Peyer's patch (tissue), 4 donors: ENCODE measurements around the gene NHLRC4. TPM values are rescaled to one million over a fixed set of nuclear protein-coding genes. Genes with fewer than 3 reads are reported as not detected.

ENCODE experiments used
- DNase-seq, 3 donors: peaks; one replicate each; pipeline ENCODE4 v3.0.0-alpha.2; 2017 to 2019
- H3K27ac ChIP-seq, 4 donors: fragments of 200-600 bp; sonication (generic); one replicate each; pipeline ENCODE4 v1.5.1; 2016 to 2019
- H3K27me3 ChIP-seq, 2 donors: fragments of 200-600 bp; sonication (generic); one replicate each; pipeline ENCODE4 v1.5.1; 2019
- H3K36me3 ChIP-seq, 3 donors: fragments of 200-600 bp; sonication (generic); one replicate each; pipeline ENCODE4 v1.5.1; 2016 to 2019
- H3K4me1 ChIP-seq, 4 donors: fragments of 200-600 bp; sonication (generic); one replicate each; pipeline ENCODE4 v1.5.1; 2016 to 2019
- H3K4me3 ChIP-seq, 4 donors: fragments of 200-600 bp; sonication (generic); 1 replicate in 3 of 4; 2 replicates in 1 of 4; pipeline ENCODE4 v1.5.1; 2016 to 2019; ENCODE audit warnings: mild to moderate bottlenecking in 1 of 4
- H3K9me3 ChIP-seq, 4 donors: fragments of 200-600 bp; sonication (generic); one replicate each; pipeline ENCODE4 v1.5.1; 2016 to 2019; ENCODE audit warnings: mild to moderate bottlenecking in 1 of 4
- CTCF ChIP-seq, 6 experiments: fragments of 450-650 bp in 4 of 6; fragments of 200-600 bp in 2 of 6; sonication (generic) in 1 of 6; IDR thresholded peaks; one replicate each; pipeline ENCODE4 v1.5.1; 2017 to 2019; ENCODE audit warnings: antibody characterized with exemption in 6 of 6, mild to moderate bottlenecking in 3 of 6, moderate library complexity in 1 of 6
- POLR2A ChIP-seq, 2 donors: fragments of 450-650 bp; IDR thresholded peaks; one replicate each; pipeline ENCODE4 v1.5.1; 2017; ENCODE audit warnings: antibody characterized with exemption in 2 of 2, mild to moderate bottlenecking in 2 of 2, moderate library complexity in 2 of 2
- total RNA-seq, 4 donors: library from RNA; depleted of rRNA; stranded (reverse); fragments of >200 nt; gene quantifications; one replicate each; pipeline ENCODE4 v1.1.0, GENCODE V29; 2016

Gene NHLRC4
- total RNA-seq, 4 donors from 2014 or later, result 1.2 to 17.3 (median 1.5) TPM

GRCh38 chr16:552171-552570 is 14.6 kb upstream of the NHLRC4 start:
- TF ChIP-seq POLR2A (IDR thresholded peaks at IDR 0.05) (no peak), CTCF (IDR thresholded peaks at IDR 0.05) (no peak)
- Histone ChIP-seq H3K4me3 (no peak overlapping the region), H3K27me3 (no peaks in the 10 kb centered on the region), H3K27ac (no peak overlapping the region), H3K9me3 (no peaks in the 10 kb centered on the region), H3K4me1 (peaks cover 0 to 16% (median 0%) of the 10 kb centered on the region in 4 donors), H3K36me3 (peaks cover 0 to 66% (median 0%) of the 10 kb centered on the region in 3 donors)
- DNase-seq, result no peak

- H3K4me1 ChIP-seq, result peaks cover 0 to 13% (median 0%) of the 10 kb centered on the region in 4 donors
- DNase-seq, result no peak
- no peaks in the 10 kb centered on the region for H3K27me3 ChIP-seq
- H3K4me3 ChIP-seq, result no peak overlapping the region
- no peak overlapping the region for H3K27ac ChIP-seq
- TF ChIP-seq CTCF (IDR thresholded peaks at IDR 0.05) (no peak), POLR2A (IDR thresholded peaks at IDR 0.05) (no peak)
- no peaks in the 10 kb centered on the region for H3K9me3 ChIP-seq
- H3K36me3 ChIP-seq, result peaks cover 0 to 51% (median 0%) of the 10 kb centered on the region in 3 donors
Measured at GRCh38 chr16:553601-554296, 13.1 kb upstream of the NHLRC4 start.

GRCh38 chr16:554297-554621 is 12.5 kb upstream of the NHLRC4 start:
- TF ChIP-seq POLR2A (IDR thresholded peaks at IDR 0.05), result no peak
- TF ChIP-seq CTCF (IDR thresholded peaks at IDR 0.05), result no peak
- Histone ChIP-seq H3K9me3 (no peaks in the 10 kb centered on the region), H3K27ac (no peak overlapping the region), H3K4me1 (peaks cover 0 to 17% (median 0%) of the 10 kb centered on the region in 4 donors), H3K36me3 (peaks cover 0 to 46% (median 0%) of the 10 kb centered on the region in 3 donors), H3K4me3 (no peak overlapping the region), H3K27me3 (peaks cover 0 to 1% of the 10 kb centered on the region in 2 donors)
- no peak for DNase-seq

DNA sequence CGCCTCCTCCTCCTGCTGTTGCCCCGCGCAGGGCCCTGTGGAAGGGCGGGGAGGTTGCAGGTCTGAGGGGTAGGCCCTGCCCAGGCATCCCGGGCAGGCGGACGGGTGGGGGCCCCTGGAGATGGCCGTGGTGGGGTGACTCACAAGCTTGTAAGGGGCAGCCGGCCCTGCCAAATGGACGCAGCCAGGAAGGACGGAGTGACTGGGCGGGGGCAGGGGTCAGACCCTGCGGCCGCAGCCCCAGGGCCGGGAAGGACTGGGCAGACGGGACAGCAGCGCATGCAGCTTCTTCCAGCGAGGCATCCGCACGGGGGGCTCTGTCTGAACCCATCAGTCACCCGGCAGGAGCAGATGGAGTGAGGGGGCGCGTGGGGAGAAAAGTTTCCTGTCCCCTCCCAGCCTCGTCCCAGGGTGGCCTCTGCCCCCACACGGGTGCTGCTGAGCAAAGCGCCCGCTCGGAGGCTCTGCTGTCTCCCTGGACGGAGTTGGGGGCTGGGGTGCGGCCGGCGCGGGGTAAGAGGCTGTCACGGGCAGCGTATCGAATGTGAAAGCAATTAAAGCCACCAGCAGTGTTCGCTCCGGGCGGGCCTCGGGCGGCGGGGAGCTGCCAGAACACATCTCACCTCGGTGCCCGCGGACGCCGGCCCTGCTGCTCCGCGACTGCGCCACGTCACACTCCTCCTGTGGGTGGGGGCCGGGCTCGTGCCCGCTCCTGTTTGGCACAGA is 12.0 kb upstream of the NHLRC4 start:
- Histone ChIP-seq H3K4me3 (no peak overlapping the region), H3K9me3 (no peaks in the 10 kb centered on the region), H3K4me1 (peaks cover 0 to 21% (median 2%) of the 10 kb centered on the region in 4 donors), H3K27ac (no peak overlapping the region), H3K36me3 (peaks cover 0 to 40% (median 0%) of the 10 kb centered on the region in 3 donors), H3K27me3 (peaks cover 0 to 7% of the 10 kb centered on the region in 2 donors)
- TF ChIP-seq CTCF (IDR thresholded peaks at IDR 0.05), result no peak
- TF ChIP-seq POLR2A (IDR thresholded peaks at IDR 0.05), result no peak
- peak in 2 of 3 donors; percentile 58 to 68 for DNase-seq

DNA sequence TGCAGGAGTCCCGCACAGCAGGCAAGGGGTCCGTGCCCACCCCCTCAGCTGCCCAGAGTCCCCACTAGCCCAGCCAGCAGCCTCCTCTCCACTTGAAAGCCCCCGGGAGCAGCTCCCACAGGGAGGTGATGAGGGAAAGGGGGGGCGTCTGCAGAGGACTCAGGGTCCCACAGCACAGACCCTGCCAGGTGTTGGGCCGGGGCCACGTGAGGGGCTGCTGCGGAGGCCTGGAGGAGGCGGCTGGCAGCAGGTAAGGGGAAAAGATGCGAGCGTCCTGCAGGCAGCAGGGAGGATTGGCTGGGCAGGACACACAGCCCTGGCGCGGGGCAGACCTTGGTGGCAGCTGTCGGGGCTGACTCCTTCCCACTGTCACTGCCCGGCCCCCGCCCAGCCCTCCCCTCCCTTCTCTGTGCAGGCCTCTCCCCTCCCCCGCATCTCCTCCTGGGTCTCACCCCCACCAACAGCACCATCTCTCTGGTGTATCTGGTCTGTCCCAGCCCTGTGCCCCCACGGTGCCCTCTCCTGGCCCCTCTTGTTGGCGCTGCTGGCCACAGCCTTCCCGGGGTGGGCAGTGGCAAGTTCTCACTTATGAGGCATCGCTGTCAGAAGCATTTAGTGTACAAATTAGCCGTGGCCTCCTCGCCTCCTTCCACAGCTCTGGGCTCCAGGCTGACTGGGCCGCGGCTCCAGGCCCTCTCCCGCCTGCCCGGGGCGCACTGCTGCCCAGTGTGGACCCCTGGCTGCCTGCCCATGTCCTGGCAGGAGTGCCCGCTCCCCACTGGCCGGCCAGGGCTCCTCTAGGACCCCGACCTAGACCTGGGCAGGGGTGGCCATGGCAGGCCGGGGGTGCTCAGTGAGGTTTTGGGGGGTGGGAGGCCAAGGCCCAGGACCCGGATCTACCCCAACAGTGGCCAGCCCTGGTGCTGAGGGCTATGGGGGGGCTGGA is 11.0 kb upstream of the NHLRC4 start:
- no peaks in the 10 kb centered on the region for H3K9me3 ChIP-seq
- no peak for DNase-seq
- no peak overlapping the region for H3K27ac ChIP-seq
- no peak overlapping the region for H3K4me3 ChIP-seq
- H3K36me3 ChIP-seq, result peaks cover 0 to 32% (median 0%) of the 10 kb centered on the region in 3 donors
- peaks cover 0 to 23% (median 5%) of the 10 kb centered on the region in 4 donors for H3K4me1 ChIP-seq
- TF ChIP-seq CTCF (IDR thresholded peaks at IDR 0.05), result no peak
- no peak for TF ChIP-seq POLR2A (IDR thresholded peaks at IDR 0.05)
- peaks cover 0 to 14% of the 10 kb centered on the region in 2 donors for H3K27me3 ChIP-seq
